Activated B cell treated with CpG ODN at 0.5 μM for 24 hours (primary cell): ENCODE data around the gene NFKB1. TPM values are rescaled to one million over a fixed set of nuclear protein-coding genes. Genes with fewer than 3 reads are reported as not detected.

Experiments used
- ATAC-seq: fragments of 200-7000 bp; cut with Tn5 transposase; one replicate; pipeline ENCODE4 v1.10.0; 2021; ENCODE audit warnings: low read depth, mild to moderate bottlenecking, moderate library complexity
- CTCF ChIA-PET: fragments of 350-600 bp; sonication (Branson Sonifier 250); formaldehyde crosslinking; loops from one replicate; lab custom pipeline; 2021; ENCODE audit warnings: antibody characterized with exemption; lab: Charles Lee
- POLR2A ChIA-PET: fragments of 350-600 bp; sonication (Branson Sonifier 250); formaldehyde crosslinking; loops from one replicate; lab custom pipeline; 2021; ENCODE audit warnings: antibody characterized with exemption; lab: Charles Lee
- DNase-seq: peaks from one replicate; pipeline ENCODE4 v3.0.0; 2022
- H3K27ac Mint-ChIP-seq: one replicate; pipeline ENCODE4 v1.8.0; 2020; ENCODE audit warnings: mixed read lengths
- H3K27me3 Mint-ChIP-seq: one replicate; pipeline ENCODE4 v1.8.0; 2021; ENCODE audit warnings: mixed read lengths
- H3K36me3 Mint-ChIP-seq: one replicate; pipeline ENCODE4 v1.8.0; 2021; ENCODE audit warnings: low read depth, mixed read lengths
- H3K4me1 Mint-ChIP-seq: one replicate; pipeline ENCODE4 v1.8.0; 2021; ENCODE audit warnings: mixed read lengths
- H3K4me3 Mint-ChIP-seq: one replicate; pipeline ENCODE4 v1.8.0; 2020; ENCODE audit warnings: mild to moderate bottlenecking, mixed read lengths
- H3K9me3 Mint-ChIP-seq: one replicate; pipeline ENCODE4 v1.8.0; 2020; ENCODE audit warnings: mixed read lengths
- intact Hi-C: fragments of 100-400 bp; cut with micrococcal nuclease; formaldehyde crosslinking; loops from one replicate; pipeline ENCODE4 v1.15.1; 2024
- total RNA-seq: library from RNA; stranded (reverse); gene quantifications from 2 replicates; pipeline ENCODE4 v1.2.3, GENCODE V29; 2022
- TF ChIP-seq, protein P1 (sequence below): fragments of 200-600 bp; IDR thresholded peaks from one replicate; pipeline ENCODE4 v1.8.0; 2022; ENCODE audit warnings: antibody characterized with exemption, mild to moderate bottlenecking

NFKB1 gene
- total RNA-seq, 1 donor from 2014 or later, result 308 TPM

GRCh38 chr4:102494603-102495002, 6.6 kb upstream of the NFKB1 start:
- intact Hi-C loops, result no loop called here
- TF ChIP-seq, protein P1, sequence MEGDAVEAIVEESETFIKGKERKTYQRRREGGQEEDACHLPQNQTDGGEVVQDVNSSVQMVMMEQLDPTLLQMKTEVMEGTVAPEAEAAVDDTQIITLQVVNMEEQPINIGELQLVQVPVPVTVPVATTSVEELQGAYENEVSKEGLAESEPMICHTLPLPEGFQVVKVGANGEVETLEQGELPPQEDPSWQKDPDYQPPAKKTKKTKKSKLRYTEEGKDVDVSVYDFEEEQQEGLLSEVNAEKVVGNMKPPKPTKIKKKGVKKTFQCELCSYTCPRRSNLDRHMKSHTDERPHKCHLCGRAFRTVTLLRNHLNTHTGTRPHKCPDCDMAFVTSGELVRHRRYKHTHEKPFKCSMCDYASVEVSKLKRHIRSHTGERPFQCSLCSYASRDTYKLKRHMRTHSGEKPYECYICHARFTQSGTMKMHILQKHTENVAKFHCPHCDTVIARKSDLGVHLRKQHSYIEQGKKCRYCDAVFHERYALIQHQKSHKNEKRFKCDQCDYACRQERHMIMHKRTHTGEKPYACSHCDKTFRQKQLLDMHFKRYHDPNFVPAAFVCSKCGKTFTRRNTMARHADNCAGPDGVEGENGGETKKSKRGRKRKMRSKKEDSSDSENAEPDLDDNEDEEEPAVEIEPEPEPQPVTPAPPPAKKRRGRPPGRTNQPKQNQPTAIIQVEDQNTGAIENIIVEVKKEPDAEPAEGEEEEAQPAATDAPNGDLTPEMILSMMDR, result no peak
- CTCF ChIA-PET, result no interaction called here
- no peaks in the 10 kb centered on the region for H3K27me3 Mint-ChIP-seq
- H3K4me3 Mint-ChIP-seq, result no peak overlapping the region
- POLR2A ChIA-PET, result interaction anchor here (0.8 kb wide), 1 partner anchor 73 kb away, joined by 3 read pairs; no protein-coding TSS in a partner anchor
- H3K4me1 Mint-ChIP-seq, result peaks cover 12% of the 10 kb centered on the region
- H3K36me3 Mint-ChIP-seq, result no peaks in the 10 kb centered on the region
- H3K9me3 Mint-ChIP-seq, result no peaks in the 10 kb centered on the region
- no peak for DNase-seq
- no peak for ATAC-seq
- no peak overlapping the region for H3K27ac Mint-ChIP-seq

GRCh38 chr4:102497986-102498385, 3.2 kb upstream of the NFKB1 start:
- no peaks in the 10 kb centered on the region for H3K27me3 Mint-ChIP-seq
- H3K27ac Mint-ChIP-seq, result peak overlapping the region; percentile 19
- DNase-seq (no peak), ATAC-seq (no peak)
- ChIA-PET POLR2A (no interaction called here), CTCF (no interaction called here)
- TF ChIP-seq, protein P1, result no peak
- peaks cover 18% of the 10 kb centered on the region for H3K4me1 Mint-ChIP-seq
- H3K36me3 Mint-ChIP-seq, result peaks cover 11% of the 10 kb centered on the region
- H3K9me3 Mint-ChIP-seq, result no peaks in the 10 kb centered on the region
- H3K4me3 Mint-ChIP-seq, result no peak overlapping the region
- intact Hi-C loops, result no loop called here

DNA sequence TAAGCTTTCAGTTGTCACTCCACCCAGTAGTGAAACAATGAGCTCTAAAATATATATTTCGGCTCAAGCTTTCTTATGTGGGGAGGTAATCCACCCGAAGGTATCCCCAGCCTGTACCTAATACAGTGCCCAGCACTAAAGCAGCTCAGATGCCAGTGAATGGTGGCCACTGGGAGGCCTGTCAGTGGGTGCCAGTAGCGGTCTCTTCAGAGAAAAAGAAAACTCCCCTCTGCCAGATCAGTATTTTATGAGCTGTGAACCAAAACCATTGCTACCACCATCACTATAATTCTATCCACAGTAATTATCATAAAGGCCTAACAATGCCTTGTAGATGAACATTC, 835 bp upstream of the NFKB1 start:
- H3K27ac Mint-ChIP-seq, result peak overlapping the region; percentile 94
- TF ChIP-seq, protein P1, result no peak
- intact Hi-C loops, result loop anchor here (1.0 to 10.0 kb wide), 7 partner anchors 37 to 706 kb away; partner anchors contain the start of genes BANK1, CISD2, MANBA and SLC9B1
- no peaks in the 10 kb centered on the region for H3K9me3 Mint-ChIP-seq
- CTCF ChIA-PET, result interaction anchor here (1.1 to 1.9 kb wide), 3 partner anchors 64 to 592 kb away, joined by 3 to 5 read pairs (median 4); no protein-coding TSS in a partner anchor
- H3K4me1 Mint-ChIP-seq, result peaks cover 29% of the 10 kb centered on the region
- peak overlapping the region; percentile 82 for H3K4me3 Mint-ChIP-seq
- ATAC-seq, result peak; percentile 12
- no peaks in the 10 kb centered on the region for H3K27me3 Mint-ChIP-seq
- POLR2A ChIA-PET, result interaction anchor here (0.7 to 4.0 kb wide), 22 partner anchors 13 to 327 kb away, joined by 3 to 87 read pairs (median 6); partner anchors contain the start of genes MANBA and UBE2D3
- DNase-seq, result no peak
- H3K36me3 Mint-ChIP-seq, result peaks cover 31% of the 10 kb centered on the region

DNA sequence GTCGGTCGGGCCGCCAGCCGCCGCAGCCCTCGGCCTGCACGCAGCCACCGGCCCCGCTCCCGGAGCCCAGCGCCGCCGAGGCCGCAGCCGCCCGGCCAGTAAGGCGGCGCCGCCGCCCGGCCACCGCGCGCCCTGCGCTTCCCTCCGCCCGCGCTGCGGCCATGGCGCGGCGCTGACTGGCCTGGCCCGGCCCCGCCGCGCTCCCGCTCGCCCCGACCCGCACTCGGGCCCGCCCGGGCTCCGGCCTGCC, 213 bp downstream of the NFKB1 start:
- no peaks in the 10 kb centered on the region for H3K9me3 Mint-ChIP-seq
- peak overlapping the region; percentile 95 for H3K27ac Mint-ChIP-seq
- no peaks in the 10 kb centered on the region for H3K27me3 Mint-ChIP-seq
- TF ChIP-seq, protein P1, result no peak
- POLR2A ChIA-PET, result interaction anchor here (0.6 to 4.0 kb wide), 24 partner anchors 12 to 685 kb away, joined by 3 to 87 read pairs (median 6); partner anchors contain the start of genes MANBA, SLC9B2 and UBE2D3
- H3K36me3 Mint-ChIP-seq, result peaks cover 33% of the 10 kb centered on the region
- H3K4me1 Mint-ChIP-seq, result peaks cover 34% of the 10 kb centered on the region
- CTCF ChIA-PET, result interaction anchor here (1.2 to 1.9 kb wide), 2 partner anchors 63 to 591 kb away, joined by 3 to 5 read pairs; no protein-coding TSS in a partner anchor
- peak overlapping the region; percentile 97 for H3K4me3 Mint-ChIP-seq
- DNase-seq (no peak), ATAC-seq (no peak)
- intact Hi-C loops, result loop anchor here (1.0 to 10.0 kb wide), 11 partner anchors 21 to 707 kb away; partner anchors contain the start of genes BANK1, CISD2, SLC39A8 and SLC9B1

- intact Hi-C loops, result loop anchor here (5.0 to 10.0 kb wide), 2 partner anchors 35 to 708 kb away; partner anchors contain the start of gene BANK1
- ChIA-PET POLR2A (interaction anchor here (1.0 to 4.0 kb wide), 11 partner anchors 8 to 325 kb away, joined by 3 to 87 read pairs (median 9); partner anchors contain the start of genes SLC39A8 and UBE2D3), CTCF (no interaction called here)
- Mint-ChIP-seq H3K9me3 (no peaks in the 10 kb centered on the region), H3K4me1 (peaks cover 40% of the 10 kb centered on the region), H3K36me3 (peaks cover 36% of the 10 kb centered on the region), H3K27me3 (no peaks in the 10 kb centered on the region), H3K4me3 (peak overlapping the region; percentile 97), H3K27ac (peak overlapping the region; percentile 95)
- ATAC-seq, result no peak
- DNase-seq, result no peak
- TF ChIP-seq, protein P1, result no peak
Observed at GRCh38 chr4:102502543-102502818, 1.3 kb downstream of the NFKB1 start.
